HepG2 (cell line): Measurements from ENCODE around the gene ASAP2.

ENCODE experiments used
- AGO2 ChIP-seq: fragments of 200-400 bp; formaldehyde crosslinking; optimal IDR thresholded peaks from 2 replicates; pipeline ENCODE3; 2017; ENCODE audit warnings: mild to moderate bottlenecking, low read depth, low read length, moderate library complexity
- CC2D1A ChIP-seq: sonication (generic); formaldehyde crosslinking; IDR thresholded peaks from 2 replicates; pipeline ENCODE4 v1.8.1; 2023; ENCODE audit warnings: mild to moderate bottlenecking, missing genetic modification reagents
- CTCF ChIP-seq: sonication (generic); formaldehyde crosslinking; IDR thresholded peaks from 2 replicates; pipeline ENCODE4 v1.5.0; 2020; ENCODE audit warnings: mild to moderate bottlenecking, missing genetic modification reagents, moderate library complexity
- DNMT1 ChIP-seq: sonication (generic); formaldehyde crosslinking; IDR thresholded peaks from 2 replicates; pipeline ENCODE4 v1.5.1; 2020; ENCODE audit warnings: mild to moderate bottlenecking, missing genetic modification reagents
- MXI1 ChIP-seq: IDR thresholded peaks from 3 replicates; pipeline ENCODE4 v1.6.1; 2012; ENCODE audit warnings: low read depth, low read length, inconsistent platforms, borderline replicate concordance
- NCOA2 ChIP-seq: sonication (generic); formaldehyde crosslinking; IDR thresholded peaks from 2 replicates; pipeline ENCODE4 v1.8.0; 2022; ENCODE audit warnings: inconsistent platforms
- REST ChIP-seq, 2 experiments: IDR thresholded peaks; 2 replicates each; pipeline ENCODE4 v1.6.1; 2011 to 2012; ENCODE audit warnings: low read length in 2 of 2, borderline replicate concordance in 1 of 2, low read depth in 1 of 2, mild to moderate bottlenecking in 1 of 2, moderate library complexity in 1 of 2
- SMAD1 ChIP-seq: sonication (generic); formaldehyde crosslinking; IDR thresholded peaks from 2 replicates; pipeline ENCODE4 v1.4.0; 2020; ENCODE audit warnings: missing genetic modification reagents, low read depth, mild to moderate bottlenecking, borderline replicate concordance
- TCF7L2 ChIP-seq: IDR thresholded peaks from 2 replicates; pipeline ENCODE4 v1.6.1; 2011; ENCODE audit warnings: mild to moderate bottlenecking, low read depth, low read length, moderate library complexity
- YY1 ChIP-seq: IDR thresholded peaks from 2 replicates; pipeline ENCODE4 v1.6.1; 2011; ENCODE audit warnings: low read length, low read depth, moderate library complexity, mild to moderate bottlenecking; ENCODE audit not compliant: insufficient read depth, insufficient replicate concordance
- ZFY ChIP-seq: sonication (generic); formaldehyde crosslinking; IDR thresholded peaks from 2 replicates; pipeline ENCODE4 v1.4.0; 2020; ENCODE audit warnings: missing genetic modification reagents
- ZNF580 ChIP-seq: IDR thresholded peaks from 2 replicates; pipeline ENCODE4 v1.6.1; 2016; ENCODE audit warnings: low read depth, borderline replicate concordance

- TF ChIP-seq CC2D1A: no peak
- no peak for TF ChIP-seq YY1
- no peak for TF ChIP-seq TCF7L2
- no peak for TF ChIP-seq SMAD1
- no peak for TF ChIP-seq ZNF580
- TF ChIP-seq CTCF (CRISPR knock-in tag): peak; percentile 90
- no peak for TF ChIP-seq ZFY (CRISPR knock-in tag)
- no peak for TF ChIP-seq NCOA2 (CRISPR knock-in tag)
- no peak for TF ChIP-seq DNMT1 (CRISPR knock-in tag)
- TF ChIP-seq REST (IDR thresholded peaks at IDR 0.05; ENCODE audit: borderline replicate concordance in 1 of 2, low read depth in 1 of 2, low read length in 2 of 2): no peak
- no peak for TF ChIP-seq AGO2
- peak; percentile 40; the same call in 1 of the 3 replicates for TF ChIP-seq MXI1
Observed at GRCh38 chr2:9333591-9334171, 127.1 kb downstream of the ASAP2 start.
